NCI-H345 (cell line): Measurements from ENCODE around the gene TPCN2.
"Not testable (repeated sequence)": the region's sequence is repeated elsewhere in the genome, so short reads cannot be mapped to it uniquely, and the experiment has no call there.

Source experiments
- DNase-seq: peaks from one replicate; lab custom pipeline; 2025; lab: John Stamatoyannopoulos, UW

The TPCN2 gene

GRCh38 chr11:69076129-69076791 is 27.5 kb downstream of the TPCN2 start:
- DNase-seq = no peak

- not testable (repeated sequence) for DNase-seq
These were observed 28.2 kb downstream of the TPCN2 start for GRCh38 chr11:69076977-69077376.

GRCh38 chr11:69078508-69078907 is 29.8 kb downstream of the TPCN2 start:
- DNase-seq = no peak

- no peak for DNase-seq
These were observed 30.3 kb downstream of the TPCN2 start for GRCh38 chr11:69078930-69079605.

- DNase-seq = no peak
These were observed 31.0 kb downstream of the TPCN2 start for GRCh38 chr11:69079661-69080256.

- no peak for DNase-seq
These were observed 31.7 kb downstream of the TPCN2 start for GRCh38 chr11:69080257-69080995.

- DNase-seq = no peak
These were observed 32.4 kb downstream of the TPCN2 start for GRCh38 chr11:69081180-69081579.

- no peak for DNase-seq
These were observed 35.0 kb downstream of the TPCN2 start for GRCh38 chr11:69083531-69084247.

- DNase-seq = no peak
These were observed 35.6 kb downstream of the TPCN2 start for GRCh38 chr11:69084371-69084770.

- no peak for DNase-seq
These were observed 36.9 kb downstream of the TPCN2 start for GRCh38 chr11:69085490-69086095.

GRCh38 chr11:69086152-69087132 is 37.7 kb downstream of the TPCN2 start:
- no peak for DNase-seq

- DNase-seq = no peak
These were observed 38.4 kb downstream of the TPCN2 start for GRCh38 chr11:69087133-69087524.

- DNase-seq = no peak
These were observed 39.1 kb downstream of the TPCN2 start for GRCh38 chr11:69087811-69088210.

GRCh38 chr11:69088676-69089146 is 40.0 kb downstream of the TPCN2 start:
- DNase-seq = peak; percentile 61

- DNase-seq = no peak
These were observed 40.5 kb downstream of the TPCN2 start for GRCh38 chr11:69089258-69089657.

GRCh38 chr11:69091638-69092165 is 43.0 kb downstream of the TPCN2 start:
- no peak for DNase-seq

- DNase-seq = no peak
These were observed 43.5 kb downstream of the TPCN2 start for GRCh38 chr11:69092263-69092662.

GRCh38 chr11:69093106-69093505 is 44.4 kb downstream of the TPCN2 start:
- no peak for DNase-seq

GRCh38 chr11:69094111-69094914 is 45.6 kb downstream of the TPCN2 start:
- no peak for DNase-seq
